SK-N-MC (cell line): ENCODE data around the gene ADGRA1.

ENCODE experiments used
- EZH2 ChIP-seq: fragments of 200-600 bp; sonication (generic); IDR thresholded peaks from one replicate; pipeline ENCODE4 v1.6.1; 2017; ENCODE audit warnings: antibody characterized with exemption
- FOXP2 ChIP-seq: optimal IDR thresholded peaks from 2 replicates; pipeline ENCODE3; 2011; ENCODE audit warnings: mild to moderate bottlenecking, moderate library complexity; ENCODE audit not compliant: insufficient read depth; ENCODE audit errors: extremely low read length, control extremely low read depth
- POLR2AphosphoS5 ChIP-seq: IDR thresholded peaks from 2 replicates; pipeline ENCODE4 v1.6.1; 2012; ENCODE audit warnings: mild to moderate bottlenecking, low read depth, low read length, borderline replicate concordance

- TF ChIP-seq FOXP2 (no peak), EZH2 (no peak), POLR2AphosphoS5 (no peak)
These were observed 78.7 kb downstream of the ADGRA1 start for GRCh38 chr10:133166504-133166827.
